Dedifferentiated amniotic fluid mesenchymal stem cell (primary cell): ENCODE results near the gene TSPAN18.

Experiments
- DNase-seq: peaks from one replicate; pipeline ENCODE4 v3.0.0-alpha.2; 2016; ENCODE audit errors: extremely low spot score

Gene TSPAN18

GRCh38 chr11:44711113-44711786 lies 15.5 kb upstream of the TSPAN18 start:
- no peak for DNase-seq

GRCh38 chr11:44711787-44712608 lies 14.8 kb upstream of the TSPAN18 start:
- no peak for DNase-seq

DNA sequence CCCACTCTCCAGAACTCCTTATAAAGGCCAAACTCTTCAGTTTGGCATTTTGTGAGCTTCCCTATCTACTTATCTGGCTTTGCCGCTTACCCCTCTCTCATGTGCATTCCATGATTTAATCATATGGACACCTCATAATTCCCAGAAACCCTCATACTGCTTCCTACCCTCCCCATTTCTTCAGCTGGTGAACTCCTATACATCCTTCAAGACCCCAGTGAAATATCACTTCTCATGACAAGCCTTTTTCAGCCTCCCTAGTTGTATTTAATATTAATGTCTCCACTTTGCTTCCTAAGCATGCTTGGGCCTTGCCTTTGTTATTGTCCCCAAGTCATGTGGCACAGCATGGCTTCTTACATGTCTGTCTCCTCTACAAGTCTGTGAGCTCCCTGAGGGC lies 13.7 kb upstream of the TSPAN18 start:
- DNase-seq = no peak

DNA sequence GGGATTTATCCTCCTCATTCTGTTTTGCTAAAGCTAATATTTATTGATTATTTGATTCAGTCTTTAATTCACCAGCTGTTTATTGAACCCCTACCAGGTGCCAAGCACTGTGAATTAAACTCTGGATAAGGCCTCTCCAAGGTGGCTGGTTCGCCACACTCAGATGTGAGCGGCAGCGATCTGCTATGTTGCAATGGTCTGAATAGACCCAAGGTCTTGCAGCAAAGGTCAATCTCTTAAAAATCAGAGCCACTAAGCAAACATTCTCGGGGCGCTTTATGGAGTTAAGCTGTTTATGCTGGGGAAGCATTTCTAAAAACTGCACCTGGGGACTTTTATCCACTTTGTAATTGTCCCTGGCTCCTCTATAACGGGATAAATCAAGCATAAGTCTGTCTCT lies 10.5 kb upstream of the TSPAN18 start:
- no peak for DNase-seq

DNA sequence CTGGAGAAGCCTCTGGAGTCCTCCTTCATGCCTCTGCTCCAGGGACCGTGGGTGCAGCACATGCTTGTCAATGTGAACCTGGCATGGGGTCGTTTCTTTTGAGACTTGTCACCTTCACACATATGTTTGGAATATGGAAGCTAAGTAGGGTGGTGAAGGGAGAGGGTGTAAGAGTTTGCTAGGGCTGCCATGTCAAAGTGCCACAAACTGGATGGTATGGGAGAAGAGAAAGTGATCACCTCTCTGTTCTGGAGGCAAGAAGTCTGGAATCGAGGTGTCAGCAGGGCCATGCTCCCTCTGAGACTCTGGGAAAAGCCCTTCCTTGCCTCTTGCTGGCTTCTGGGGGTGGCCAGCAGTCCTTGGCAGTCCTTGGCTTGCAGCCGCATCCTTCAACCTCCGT lies 8.7 kb upstream of the TSPAN18 start:
- no peak for DNase-seq

- DNase-seq = no peak
These were observed 8.0 kb upstream of the TSPAN18 start for GRCh38 chr11:44718612-44719390.

- no peak for DNase-seq
These were observed 1.6 kb upstream of the TSPAN18 start for GRCh38 chr11:44725016-44725685.

DNA sequence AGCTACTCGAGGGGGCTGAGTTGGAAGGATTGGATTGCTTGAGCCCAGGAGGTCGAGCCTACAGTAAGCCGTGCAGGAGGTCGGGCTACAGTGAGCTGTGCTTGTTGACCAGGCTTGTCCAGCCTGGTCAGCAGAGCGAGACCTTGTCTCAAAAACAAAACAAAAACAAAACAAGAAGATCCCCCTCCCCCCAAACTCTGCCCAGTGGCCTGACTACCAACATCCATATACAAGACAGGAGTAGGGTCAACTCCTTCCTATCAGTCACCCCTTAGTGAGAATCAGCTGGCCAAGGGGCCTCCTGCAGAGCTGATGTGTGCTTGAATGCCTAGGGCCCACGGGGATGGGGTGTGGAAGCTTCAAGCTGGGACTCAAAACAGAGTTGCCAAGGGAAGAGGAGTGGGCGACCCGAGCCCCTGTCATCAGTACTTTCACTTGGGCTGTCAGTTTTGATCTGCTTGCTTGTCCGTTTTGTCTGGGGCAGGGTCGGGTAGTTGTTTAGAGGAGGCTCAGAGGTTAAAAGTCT lies 942 bp upstream of the TSPAN18 start:
- DNase-seq = no peak

DNA sequence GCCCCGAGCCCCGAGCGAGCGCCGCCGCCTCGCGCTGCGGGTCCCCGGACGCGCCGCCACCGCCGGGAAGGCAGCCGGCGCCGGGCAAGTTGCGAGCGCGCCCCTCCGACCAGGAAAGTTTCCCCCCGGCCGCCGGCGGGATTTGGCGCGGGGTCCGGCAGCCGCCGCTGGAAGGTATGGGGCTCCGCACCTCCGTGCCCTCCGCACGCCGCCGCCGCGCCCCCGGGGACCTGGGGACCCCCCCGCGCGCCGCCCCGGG lies 281 bp downstream of the TSPAN18 start:
- DNase-seq = no peak

DNA sequence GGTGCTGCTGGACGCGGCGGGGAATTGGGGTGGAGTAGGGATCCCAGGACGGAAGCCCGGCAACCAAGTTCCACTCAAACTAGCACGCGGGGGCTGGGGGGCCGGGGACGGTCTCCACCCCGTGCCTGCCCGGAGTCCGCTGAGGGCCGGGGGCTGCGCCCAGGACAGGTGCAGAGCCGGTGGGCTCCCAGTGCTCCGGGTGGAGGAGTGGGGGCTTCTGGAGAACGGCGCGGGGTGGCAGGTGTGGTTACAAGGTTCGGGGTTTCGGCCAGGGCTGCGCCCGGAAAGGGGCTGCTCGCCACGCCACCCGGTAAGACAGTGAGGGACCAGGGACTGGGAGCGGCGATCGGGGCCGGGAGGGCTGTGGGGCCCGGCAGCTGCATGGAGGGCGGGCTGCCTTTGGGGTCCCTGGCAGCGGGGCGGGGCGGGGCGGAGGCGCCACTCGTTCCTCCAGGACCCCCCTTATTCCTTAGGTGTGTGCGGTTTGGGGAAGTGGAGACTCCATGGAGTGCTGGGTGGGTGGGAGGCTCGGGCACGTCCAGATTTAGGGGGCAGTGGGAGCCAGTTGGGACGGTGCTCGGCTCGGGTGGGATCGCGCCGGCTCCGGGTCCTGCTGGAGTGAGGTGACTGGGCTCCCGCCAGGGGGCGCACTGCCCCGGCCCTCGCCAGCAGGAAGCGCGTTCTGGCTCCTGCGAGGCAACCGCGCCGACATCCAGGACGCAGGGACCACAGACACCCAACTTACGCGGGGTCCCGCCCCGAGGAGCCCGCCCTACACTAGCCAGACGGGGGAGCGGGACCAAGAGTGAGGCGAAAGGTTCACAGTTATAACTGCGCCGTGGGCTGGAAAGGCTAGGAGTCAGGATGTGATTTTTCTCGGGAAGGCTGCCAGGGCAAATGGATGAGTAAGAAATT lies 868 bp downstream of the TSPAN18 start:
- peak; percentile 46 for DNase-seq

DNA sequence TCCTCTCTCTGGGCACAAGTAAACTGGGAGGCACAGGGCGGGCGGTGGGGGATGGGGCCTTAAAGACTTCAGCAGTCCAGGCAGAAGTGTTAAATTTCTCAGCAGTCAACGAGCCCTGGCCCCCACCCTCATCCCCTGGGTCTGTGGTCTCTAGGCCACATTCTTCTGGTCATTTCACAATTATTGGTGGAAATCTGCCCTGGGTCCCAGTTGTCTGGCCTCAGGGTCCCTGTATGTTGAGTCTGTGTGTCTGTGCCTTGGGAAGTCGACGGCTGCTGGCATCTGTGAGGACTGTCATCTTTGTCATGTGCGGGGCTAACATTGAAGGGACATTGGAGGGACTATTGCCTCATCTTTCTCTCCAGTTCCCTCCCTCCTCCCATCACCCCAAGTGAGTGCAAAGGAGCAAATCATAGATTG lies 1.7 kb downstream of the TSPAN18 start:
- DNase-seq = no peak

DNA sequence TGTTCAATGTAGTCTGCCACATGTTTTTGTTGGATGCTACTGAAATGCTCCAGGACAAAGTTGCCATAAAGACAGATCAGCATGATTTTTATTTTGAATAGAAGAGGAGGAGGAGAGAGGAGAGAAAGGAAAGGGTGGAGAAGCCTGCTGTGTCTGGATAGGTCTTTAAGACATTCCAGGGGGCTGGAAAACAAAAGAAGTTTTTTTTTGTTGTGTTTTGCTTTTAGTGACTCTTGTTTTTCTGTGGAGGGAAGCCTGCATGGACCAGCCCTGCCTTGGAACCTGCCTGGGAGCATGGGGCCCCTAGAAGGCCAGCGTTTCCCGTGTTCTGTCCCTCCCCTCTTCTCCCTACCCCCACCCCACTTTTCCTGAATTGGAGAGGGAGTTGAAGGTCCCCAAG lies 2.3 kb downstream of the TSPAN18 start:
- no peak for DNase-seq

- no peak for DNase-seq
These were observed 3.0 kb downstream of the TSPAN18 start for GRCh38 chr11:44729713-44730112.

- no peak for DNase-seq
These were observed 4.0 kb downstream of the TSPAN18 start for GRCh38 chr11:44730775-44731174.

- DNase-seq = no peak
These were observed 5.1 kb downstream of the TSPAN18 start for GRCh38 chr11:44731685-44732430.

- no peak for DNase-seq
These were observed 5.8 kb downstream of the TSPAN18 start for GRCh38 chr11:44732564-44732963.

- no peak for DNase-seq
These were observed 7.1 kb downstream of the TSPAN18 start for GRCh38 chr11:44733877-44734276.

DNA sequence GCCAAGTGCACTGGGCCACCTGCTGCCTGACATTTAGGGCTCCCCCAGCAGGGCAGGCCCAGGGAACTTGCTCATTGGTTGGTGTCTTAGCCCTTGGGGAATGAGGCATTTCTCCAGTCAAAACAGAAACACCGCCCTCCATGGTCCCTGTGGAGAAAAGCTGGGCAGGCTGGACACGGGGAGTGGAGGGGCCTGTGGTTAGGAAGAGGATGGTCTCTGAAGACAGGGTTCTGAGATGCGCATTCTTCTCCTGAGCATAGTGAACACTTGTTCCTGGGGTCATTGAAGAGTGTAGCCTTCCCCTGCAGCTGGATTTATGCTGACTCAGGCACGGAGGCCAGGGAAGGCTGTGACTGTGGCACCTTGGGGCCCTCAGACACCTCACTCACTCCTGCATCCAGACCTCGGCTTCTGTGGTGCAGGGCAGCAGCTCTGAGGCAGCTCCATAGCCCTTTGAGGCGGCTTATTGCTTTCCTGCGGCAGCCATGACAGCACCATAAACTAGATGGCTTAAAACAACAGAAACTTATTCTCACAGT lies 8.2 kb downstream of the TSPAN18 start:
- no peak for DNase-seq

- DNase-seq = no peak
These were observed 10.0 kb downstream of the TSPAN18 start for GRCh38 chr11:44736791-44737190.
